Endometrial microvascular endothelial cells (primary cell): ENCODE data around the gene ZNF598. TPM values are rescaled to one million over a fixed set of nuclear protein-coding genes. Genes with fewer than 3 reads are reported as not detected.

ENCODE experiments used
- in situ Hi-C: cut with HindIII; loops from 2 replicates; pipeline ENCODE4 v1.10.0; 2017; ENCODE audit warnings: low sequenced_read_pairs, low pct_unique_long_range_greater_than_20kb; ENCODE audit errors: inconsistent ontology term
- total RNA-seq: library from RNA; depleted of rRNA; stranded (reverse); fragments of >200 nt; gene quantifications from one replicate; pipeline ENCODE4 v1.2.3, GENCODE V29; 2015; ENCODE audit errors: inconsistent ontology term

The ZNF598 gene
- total RNA-seq = 50.6 TPM

DNA sequence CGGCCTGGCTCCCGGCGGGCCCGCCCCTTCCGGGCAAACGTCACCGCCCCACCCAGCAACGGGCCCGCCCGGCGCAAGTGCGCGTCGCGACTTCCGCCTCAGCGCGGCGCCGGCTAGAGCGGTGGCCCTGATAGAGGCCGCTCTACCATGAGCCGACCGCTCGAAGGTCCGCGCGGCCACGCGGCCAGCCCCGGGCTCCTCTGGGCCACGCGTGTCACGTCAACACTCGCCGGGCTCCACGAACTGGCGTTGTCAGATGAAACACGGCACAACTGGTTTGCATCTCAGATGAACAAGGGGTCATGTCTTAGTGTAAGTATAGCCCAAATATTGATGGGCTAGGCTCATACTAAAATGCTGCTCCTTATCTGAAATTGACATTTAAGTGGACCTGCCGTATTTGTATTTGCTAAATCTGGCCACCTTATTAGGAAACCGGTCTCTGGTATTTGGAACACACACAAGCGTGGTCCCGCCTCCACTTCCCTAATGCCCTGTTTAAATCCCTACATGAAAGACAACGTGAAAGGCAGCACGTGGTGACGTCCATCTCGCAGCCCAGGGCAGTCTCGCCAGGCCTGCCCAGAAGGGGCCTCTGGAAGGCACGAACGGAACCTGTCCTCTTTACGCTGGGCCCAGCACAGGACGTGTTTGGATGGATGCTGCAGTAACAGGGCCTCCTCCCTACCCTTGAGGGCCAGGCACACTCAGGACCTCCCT is at the start of gene ZNF598:
Gene ZNF598, minus strand, starts transcription at position 31 of the 720 bp plus-strand sequence.
- in situ Hi-C loops = no loop called here

DNA sequence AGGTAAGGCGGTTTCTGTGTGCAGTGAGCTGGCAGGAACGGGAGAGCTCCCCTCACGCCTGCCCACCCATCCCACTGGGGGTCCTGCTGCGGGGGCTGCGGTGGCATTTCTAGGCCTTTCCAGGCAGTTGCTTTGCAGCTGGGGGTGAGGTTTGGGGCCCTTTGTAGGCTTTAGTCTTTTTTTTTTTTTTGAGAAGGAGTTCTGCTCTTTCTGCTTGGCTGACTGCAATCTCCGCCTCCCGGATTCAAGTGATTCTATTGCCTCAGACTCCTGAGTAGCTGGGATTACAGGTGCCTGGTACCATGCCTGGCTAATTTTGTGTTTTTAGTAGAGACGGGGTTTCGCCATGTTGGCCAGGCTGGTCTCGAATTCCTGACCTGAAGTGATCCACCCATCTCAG is 49.3 kb upstream of the ZNF598 start:
- in situ Hi-C loops = no loop called here

DNA sequence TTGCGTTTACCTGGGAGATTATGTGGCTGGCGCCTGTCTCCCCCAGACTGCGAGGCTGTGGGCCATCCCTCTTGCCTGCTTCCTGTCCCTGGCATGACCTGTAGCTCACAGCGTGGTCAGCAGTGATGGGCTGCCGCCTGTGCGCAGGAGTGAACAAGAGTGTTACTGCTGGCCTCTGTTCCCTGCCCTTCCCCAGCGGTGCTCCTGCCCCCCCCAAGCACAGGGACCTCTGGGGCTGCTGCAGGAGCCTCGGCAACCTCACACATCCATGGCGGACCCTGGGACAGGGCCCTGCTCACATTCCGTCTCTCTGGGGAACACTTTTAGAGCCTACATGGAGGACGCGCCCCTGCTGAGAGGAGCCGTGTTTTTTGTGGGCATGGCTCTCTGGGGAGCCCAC is 48.8 kb upstream of the ZNF598 start:
- in situ Hi-C loops = no loop called here

DNA sequence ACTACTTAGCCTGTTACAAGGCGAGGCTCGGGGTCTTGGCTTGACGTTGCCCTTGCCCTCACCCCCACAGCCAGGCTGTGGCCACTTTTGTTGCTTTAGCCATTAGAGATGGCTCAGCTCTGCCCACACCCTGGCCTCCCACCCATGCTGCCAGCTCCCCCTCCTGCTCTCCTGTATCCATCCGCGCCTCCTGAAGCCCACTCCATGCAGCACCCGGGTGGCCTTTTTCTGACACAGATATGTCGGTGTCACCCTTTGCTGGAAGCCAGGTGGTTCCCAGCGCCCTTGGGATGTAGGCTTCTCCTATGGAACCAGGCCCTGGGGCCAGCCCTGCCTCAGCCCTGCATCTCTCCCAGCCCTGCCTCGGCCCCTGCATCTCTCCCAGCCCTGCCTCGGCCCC is 47.8 kb upstream of the ZNF598 start:
- in situ Hi-C loops = no loop called here

DNA sequence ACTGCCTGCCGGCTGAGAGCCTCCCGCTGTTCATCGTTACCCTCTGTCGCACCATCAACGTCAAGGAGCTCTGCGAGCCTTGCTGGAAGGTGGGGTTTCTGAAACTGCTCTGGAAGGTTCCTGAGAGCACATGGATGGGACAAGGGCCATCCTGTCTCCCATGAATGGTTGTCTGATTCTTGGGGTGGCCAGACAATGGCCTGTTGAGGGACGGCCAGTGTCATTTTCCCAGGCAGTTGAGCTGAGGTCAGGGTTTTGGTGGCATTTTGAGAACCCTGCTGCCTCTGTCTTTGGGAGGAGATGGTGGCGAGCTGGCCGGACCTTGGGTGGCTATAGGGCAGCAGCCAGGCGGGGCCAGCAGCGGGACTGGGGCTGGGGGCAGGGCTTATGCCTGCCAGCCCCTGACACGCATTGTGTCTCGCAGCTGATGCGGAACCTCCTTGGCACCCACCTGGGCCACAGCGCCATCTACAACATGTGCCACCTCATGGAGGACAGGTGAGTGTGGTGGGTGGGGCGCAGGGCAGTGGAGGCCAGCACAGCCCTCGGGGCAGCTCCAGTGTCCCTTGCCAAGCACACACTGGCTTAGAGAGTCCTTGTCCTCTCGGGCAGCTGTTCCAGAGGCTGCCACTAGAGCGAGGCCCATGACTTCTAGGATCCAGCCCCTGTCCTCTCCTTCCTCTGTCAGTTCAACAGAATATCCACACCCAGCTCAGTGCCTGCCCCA is 47.2 kb upstream of the ZNF598 start:
- in situ Hi-C loops = no loop called here

DNA sequence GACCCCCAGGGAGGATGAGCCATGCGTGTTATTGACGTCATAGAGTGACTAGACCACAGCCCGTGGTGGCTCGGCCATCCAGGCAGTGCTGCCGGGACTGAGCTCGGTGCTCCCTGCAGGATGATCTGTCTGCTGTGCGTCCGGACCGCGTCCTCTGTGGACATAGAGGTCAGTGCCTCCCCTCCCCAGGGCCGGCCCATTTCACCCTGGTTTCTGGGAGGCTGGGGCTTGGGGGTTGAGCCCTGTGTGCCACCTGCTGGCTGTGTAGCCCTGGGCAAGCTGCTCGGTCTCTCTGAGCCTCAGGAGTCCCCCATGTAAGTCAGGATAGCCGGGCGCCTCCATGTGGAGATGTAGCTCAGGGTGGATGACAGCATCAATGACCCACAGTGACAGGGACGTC is 46.5 kb upstream of the ZNF598 start:
- in situ Hi-C loops = no loop called here

DNA sequence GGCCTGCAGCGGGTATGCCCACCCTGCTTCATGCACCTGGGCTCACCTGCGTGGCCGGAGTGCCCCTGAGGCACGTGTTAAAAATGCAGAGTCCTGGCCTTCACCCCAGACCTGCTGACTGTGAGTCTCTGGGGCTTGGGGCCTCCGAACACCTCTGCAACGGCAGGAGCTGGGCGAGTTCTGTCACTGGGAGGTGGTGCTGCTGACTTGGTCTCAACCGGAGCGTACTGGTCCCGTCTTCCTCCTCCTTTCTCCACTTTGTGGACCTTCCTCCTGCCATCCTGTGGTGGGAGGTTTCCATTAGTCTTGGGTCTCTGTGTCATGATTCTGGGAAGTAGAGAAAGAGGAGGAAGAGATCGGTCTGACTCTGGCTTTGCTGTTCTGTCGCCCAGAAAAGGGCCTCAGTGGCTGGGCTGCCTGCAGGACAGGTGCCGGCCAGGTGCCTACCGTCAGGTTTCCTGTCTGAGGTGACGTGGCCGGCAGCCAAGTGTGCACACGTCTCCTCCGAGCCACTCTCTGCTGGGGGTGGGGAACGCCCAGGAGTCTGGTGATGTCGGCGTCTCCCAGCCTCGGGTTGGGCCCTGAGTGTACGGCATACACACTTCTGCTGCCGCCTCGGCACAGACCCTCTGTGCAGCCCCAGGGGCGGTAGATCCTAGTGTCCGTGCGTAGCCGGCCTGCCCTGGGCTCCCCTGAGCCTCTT is 45.1 kb upstream of the ZNF598 start:
- in situ Hi-C loops = no loop called here

DNA sequence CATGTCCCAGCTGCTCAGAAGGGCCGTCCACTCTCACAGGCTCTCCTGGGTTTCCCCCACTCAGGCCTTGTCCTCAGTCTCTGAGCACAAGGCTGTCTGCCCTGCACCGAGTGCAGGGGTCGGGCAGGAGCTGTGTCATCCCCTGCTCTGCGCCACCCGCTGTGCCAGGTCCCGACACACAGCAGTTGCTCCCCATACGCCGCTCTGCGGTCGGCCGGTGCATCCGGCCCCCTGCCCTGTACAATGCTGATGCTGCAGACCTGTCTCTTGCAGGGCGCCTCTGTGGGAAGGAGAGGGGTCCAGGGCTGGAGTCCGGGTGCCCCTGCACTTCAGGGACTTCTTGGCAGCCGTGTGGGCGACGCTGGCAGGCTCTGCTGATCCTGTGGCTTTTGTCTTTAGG is 44.3 kb upstream of the ZNF598 start:
- in situ Hi-C loops = no loop called here

DNA sequence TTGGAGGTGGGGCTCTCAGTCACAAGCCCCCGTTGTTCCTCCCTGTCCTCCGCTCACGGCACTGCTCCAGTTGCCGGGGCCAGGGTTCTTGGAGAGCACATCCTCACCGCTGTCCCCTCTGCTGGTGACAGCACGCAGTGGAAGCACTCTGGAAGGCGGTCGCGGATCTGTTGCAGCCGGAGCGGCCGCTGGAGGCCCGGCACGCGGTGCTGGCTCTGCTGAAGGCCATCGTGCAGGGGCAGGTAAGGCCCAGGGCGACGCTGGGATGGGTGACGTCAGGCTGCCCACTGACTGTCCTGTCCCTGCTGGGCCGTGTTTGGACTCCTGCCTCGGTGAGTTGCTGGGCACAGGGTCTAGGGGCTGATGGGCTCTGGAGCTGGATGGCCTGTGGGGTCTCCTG is 43.6 kb upstream of the ZNF598 start:
- in situ Hi-C loops = no loop called here

DNA sequence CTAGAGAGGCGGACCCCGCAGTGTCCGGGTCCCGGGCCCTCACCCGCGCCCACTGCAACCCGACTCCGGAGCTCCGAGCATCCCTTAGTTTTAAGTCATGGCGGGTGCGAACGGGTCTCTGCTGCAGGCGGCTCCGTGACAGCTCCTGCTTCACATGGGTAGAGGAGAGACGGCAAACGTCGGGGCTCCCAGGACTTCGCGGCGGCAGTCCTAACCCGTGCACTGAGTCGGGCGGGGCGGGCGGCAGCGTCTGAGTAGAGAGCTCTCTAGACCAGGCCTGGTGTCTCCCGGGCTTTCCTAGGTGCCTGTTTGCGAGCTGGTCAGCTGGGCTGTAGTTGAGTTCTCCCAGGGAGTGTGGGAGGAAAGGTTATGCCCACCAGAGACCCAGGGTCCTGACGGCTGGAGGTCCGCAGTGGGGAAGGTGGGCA is 38.5 kb upstream of the ZNF598 start:
- in situ Hi-C loops = loop anchor here (25.0 kb wide), 1 partner anchor 114 kb away; the partner anchor contains the start of gene TRAF7

DNA sequence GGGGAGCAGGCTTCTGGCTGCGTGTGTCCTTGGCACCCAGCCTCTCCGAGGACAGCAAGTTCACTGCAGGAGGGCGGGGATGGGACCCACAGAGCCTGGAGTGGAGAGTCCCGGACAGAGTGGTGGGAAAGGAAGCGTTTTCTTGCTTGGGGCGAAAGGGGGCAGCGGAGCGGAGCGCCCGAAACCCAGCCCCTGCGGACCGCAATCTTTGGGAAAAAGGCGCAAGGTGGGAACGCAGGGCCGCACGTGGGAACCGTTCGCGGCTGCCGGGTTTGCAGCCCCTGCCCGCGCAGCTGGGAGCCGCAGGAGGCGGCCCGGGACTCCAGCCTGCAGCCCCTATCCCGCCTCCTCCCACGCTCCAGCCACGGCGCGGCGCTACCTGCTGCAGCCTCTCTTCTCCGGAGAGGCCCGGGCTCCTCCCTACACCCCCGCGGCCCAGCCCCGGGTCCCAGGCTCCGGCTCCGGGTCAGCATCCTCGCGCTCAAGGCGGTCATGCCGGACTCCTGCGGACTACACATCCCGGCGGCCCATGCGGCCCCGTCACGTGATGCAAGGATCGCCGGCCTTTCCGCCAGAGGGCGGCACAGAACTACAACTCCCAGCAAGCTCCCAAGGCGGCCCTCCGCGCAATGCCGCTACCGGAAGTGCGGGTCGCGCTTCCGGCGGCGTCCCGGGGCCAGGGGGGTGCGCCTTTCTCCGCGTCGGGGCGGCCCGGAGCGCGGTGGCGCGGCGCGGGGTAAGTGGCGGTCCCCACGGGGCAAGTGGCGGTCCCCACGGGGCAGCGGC is 37.9 kb upstream of the ZNF598 start, which contains the start of the genes NTHL1 and TSC2:
Gene NTHL1, minus strand, starts transcription at position 505 of the 786 bp plus-strand sequence. Its CDS starts 11 bp downstream, at position 494.
Gene TSC2, plus strand, starts transcription at position 656 of the 786 bp plus-strand sequence. CDS start 631 bp downstream, outside the sequence.
- in situ Hi-C loops = loop anchor here (25.0 kb wide), 1 partner anchor 115 kb away; the partner anchor contains the start of gene TRAF7

DNA sequence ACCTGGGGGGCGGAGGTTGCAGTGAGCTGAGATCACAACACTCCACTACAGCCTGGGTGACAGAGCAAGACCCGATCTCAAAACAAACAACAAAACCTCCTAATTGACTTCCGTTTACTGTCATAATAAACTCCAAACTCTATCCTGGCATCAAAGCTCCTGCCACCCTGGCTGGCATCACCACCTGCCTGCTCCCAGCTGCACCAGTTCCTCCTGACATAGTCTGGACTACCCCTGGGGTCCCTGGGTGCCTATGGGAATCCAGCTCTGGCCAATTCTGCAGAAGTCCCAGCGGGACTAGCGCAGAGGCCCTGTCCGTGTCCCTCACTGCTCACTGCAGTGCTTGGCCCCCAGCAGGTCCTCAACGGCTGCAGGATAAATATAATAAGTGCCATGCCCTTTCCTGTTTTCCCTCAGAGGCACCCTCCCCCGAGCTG is 37.3 kb upstream of the ZNF598 start:
- in situ Hi-C loops = loop anchor here (25.0 kb wide), 1 partner anchor 115 kb away; the partner anchor contains the start of gene TRAF7

DNA sequence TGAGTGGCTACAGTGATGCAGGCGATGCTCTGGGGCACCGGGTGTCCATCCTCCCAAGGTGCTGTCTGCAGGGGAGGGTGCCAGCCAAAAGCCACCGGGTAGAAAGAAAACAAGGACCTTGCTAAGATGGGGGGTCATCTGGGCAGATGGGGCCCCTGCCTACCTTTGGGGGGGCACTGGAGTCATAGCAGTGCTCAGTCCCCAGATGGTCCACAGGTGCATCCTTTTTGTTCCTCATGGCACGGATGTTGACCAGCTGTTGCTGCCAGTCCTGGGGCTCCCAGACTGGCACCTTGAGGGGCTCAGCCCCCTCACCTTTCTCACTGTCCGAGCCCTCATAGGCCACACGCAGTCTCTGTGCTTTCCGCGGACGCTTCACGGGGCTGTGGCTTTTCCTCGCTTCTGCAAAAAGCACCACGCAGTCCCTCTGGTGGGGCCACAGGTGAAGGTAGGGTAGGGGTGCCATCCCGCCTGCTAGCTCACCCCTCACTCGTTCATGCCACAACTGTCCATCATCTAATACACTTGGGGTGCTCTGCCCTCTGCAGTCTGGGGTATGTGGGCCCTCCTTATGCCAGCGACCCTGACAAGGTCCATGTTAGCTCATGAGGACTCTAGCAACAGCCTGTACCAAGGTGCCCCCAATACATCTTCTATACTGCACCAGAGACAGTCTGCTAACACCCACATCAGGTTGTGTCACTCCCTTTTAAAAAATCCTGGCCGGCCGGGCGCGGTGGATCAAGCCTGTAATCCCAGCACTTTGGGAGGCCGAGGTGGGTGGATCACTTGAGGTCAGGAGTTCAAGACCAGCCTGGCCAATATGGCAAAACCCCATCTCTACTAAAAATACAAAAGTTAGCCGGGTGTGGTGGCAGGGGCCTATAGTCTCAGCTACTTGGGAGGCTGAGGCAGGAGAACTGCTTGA is 36.6 kb upstream of the ZNF598 start:
- in situ Hi-C loops = loop anchor here (25.0 kb wide), 1 partner anchor 116 kb away; the partner anchor contains the start of gene TRAF7

DNA sequence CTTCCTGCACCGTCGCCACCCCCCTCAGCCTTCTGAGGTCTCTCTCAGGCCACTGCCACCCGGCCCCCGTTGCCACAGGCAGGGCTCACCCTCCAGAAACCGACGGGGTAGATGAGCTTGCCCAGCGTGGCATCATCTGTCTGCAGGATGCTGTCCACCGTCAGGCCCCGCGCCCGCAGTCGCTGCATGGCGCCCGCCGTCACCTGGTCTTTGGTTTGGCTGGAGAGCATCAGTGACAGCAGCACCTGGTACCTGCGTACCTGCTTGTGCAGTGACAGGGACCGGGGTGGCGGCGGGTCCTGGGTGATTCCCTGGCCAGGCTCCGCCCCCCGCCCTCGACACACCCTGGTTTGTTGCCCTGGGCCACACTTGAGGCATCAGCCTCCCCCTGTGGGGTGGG is 34.9 kb upstream of the ZNF598 start:
- in situ Hi-C loops = loop anchor here (25.0 kb wide), 1 partner anchor 118 kb away; the partner anchor contains the start of gene TRAF7

DNA sequence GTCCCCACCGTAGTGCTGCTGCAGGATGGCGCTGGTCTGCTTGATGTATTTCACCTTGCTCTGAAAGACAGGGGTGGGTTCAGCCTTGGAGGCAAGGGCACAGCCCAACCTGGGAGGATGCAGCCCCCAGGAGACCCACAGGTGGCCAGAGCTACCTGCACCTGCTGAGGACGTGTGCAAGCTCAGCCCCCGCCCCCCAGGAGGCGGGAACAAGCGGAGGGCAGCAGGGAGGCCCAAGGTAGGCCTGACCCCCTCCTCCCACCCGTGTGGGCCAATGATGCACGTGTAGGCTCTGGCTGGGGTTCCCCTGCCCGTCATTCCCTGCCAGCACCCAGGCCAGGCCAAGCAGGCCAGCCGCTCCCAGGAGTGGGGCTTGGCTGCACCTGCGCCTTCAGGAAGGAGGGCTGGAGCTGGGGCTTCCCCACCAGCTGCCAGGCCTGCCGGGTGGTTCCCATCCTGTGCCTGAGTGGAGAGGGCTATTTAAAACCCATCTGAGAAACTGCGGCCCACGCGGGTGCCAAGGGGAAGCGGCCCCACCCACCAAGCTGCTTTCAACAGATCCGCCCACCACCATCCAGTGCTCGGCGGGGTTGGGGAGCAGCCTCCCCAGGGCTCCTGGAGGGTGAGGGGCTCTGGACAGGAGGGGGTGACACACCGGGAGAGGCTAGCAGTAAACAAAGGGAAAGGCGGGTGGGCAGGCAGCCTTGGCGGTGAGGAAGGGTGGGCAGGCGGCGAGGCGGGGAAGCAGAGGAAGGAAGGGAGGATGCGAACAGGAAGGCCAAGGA is 34.2 kb upstream of the ZNF598 start:
- in situ Hi-C loops = loop anchor here (25.0 kb wide), 1 partner anchor 118 kb away; the partner anchor contains the start of gene TRAF7

DNA sequence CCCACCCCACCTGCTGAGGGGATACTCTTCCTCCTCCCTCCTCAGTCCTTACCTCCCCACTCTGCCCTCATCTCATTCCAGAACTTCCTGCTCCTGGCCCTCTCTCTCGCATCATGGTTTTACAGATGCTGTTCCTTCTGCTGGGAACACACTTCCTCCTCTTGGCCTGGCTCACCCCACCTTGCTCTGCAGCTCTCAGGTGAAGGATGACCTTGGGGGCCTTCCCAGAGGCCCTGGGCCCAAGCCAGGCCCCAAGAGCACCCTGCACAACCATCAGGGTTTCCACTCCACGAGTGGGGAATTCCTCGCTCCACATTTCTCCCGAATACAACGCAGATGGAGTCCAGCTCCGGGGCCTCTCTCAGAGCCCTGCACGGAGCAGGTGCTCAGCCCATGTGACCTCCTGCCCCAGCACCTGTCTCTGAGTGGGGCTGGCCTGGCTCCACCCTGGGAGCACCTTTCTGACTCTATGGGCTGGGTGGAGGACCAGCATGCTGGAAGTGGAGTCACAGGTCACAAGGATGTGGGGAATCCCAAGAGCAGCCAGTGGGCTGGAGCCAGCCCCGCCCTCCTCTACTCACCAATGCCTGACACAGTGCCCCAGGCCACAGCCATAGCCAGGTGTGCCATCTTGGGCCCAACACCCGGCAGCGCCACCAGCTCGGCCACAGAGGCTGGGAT is 33.5 kb upstream of the ZNF598 start:
- in situ Hi-C loops = loop anchor here (25.0 kb wide), 1 partner anchor 119 kb away; the partner anchor contains the start of gene TRAF7
